Measurements from ENCODE around the gene RASA1.

RASA1 gene

DNA sequence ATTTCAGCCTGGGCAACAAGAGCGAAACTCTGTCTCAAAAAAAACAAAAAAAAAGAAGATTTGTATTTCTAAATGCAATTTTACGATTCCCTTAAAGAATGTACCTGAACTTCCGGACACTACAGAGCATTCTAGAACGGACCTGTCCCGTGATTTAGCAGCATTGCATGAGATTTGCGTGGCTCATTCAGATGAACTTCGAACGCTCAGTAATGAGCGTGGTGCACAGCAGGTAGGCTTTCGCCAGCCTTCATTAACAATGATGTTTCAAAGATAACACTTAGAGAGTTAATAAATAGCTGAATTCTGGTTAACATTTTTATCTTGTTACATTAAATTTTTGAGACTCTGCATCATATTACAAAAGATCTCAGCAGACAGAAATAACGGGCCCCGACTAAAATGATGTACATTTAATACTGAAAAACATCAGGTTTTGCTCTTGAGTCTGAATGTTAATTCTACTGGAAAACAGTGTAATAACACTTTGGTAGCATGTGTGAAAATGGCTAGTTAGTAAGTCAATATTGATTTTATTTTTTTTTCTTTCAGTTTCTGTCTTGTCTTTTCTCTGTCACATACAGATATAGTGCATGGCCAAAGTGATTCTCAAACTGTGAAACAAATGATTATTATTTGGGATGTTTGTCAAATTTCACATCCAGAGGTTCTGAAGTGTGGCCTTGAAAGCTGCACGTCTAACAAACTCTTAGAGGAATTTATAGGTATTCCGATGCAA lies 121.8 kb downstream of the RASA1 start:
- DNase-seq (ENCODE audit: extremely low read depth, low read depth): no peak
- TF ChIP-seq, protein P1, sequence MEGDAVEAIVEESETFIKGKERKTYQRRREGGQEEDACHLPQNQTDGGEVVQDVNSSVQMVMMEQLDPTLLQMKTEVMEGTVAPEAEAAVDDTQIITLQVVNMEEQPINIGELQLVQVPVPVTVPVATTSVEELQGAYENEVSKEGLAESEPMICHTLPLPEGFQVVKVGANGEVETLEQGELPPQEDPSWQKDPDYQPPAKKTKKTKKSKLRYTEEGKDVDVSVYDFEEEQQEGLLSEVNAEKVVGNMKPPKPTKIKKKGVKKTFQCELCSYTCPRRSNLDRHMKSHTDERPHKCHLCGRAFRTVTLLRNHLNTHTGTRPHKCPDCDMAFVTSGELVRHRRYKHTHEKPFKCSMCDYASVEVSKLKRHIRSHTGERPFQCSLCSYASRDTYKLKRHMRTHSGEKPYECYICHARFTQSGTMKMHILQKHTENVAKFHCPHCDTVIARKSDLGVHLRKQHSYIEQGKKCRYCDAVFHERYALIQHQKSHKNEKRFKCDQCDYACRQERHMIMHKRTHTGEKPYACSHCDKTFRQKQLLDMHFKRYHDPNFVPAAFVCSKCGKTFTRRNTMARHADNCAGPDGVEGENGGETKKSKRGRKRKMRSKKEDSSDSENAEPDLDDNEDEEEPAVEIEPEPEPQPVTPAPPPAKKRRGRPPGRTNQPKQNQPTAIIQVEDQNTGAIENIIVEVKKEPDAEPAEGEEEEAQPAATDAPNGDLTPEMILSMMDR (IDR thresholded peaks at IDR 0.05; ENCODE audit: low read depth, low read length, missing control alignments): no peak

DNA sequence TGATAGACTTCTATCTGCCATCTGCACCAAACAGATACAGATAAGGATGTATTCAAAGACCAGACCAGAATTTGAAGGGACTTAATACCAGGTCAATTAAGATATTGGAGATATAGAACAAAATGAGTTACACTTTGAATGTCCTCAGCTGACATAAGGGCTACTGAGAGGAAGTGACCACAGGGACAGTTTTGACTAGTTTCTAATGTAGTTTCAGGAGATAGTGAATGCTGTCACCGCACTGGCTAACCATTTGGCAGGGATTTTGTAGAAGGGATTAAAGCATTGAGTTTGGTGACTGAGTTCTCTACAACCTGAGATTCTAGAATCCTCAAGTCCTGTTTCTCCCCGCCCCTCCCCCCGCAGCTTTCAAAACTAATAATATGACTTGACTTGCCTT lies 122.4 kb downstream of the RASA1 start:
- TF ChIP-seq, protein P1 (IDR thresholded peaks at IDR 0.05; ENCODE audit: low read depth, low read length, missing control alignments): no peak
- DNase-seq (ENCODE audit: extremely low read depth, low read depth): no peak

More for the DNA sequence above, 121.8 kb downstream of the RASA1 start:
- H3K4me3 ChIP-seq (replicated peaks; ENCODE audit: low read depth, low read length): no peak overlapping the region

DNA sequence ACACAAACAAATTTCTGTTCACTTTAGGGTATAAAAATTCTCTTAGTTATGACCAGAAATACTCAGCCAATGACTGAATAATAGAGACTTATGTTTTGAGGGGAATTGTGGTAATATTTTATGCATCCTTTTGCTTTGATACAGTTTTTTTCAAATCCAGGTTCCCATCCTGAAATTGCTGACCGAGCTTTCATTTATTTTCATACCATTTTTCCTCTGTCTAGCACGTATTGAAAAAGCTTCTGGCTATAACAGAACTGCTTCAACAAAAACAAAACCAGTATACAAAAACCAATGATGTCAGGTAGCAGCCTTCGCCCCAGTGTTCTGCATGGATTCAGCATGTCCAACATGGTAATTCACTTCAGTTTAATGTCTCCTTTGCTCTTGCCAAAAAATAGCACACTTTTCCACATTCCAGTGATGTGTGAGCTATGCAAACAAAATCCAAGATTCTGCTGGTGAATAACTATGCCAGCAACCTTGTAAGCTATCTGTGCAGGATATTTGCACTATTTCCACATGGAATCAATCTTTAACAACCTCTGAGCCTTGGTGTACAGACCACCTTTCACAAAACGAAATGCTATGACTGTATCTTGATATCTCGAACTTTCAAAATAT lies 123.0 kb downstream of the RASA1 start:
- no peak overlapping the region for H3K4me3 ChIP-seq (replicated peaks; ENCODE audit: low read depth, low read length)
- TF ChIP-seq, protein P1 (IDR thresholded peaks at IDR 0.05; ENCODE audit: low read depth, low read length, missing control alignments): no peak
- DNase-seq (ENCODE audit: extremely low read depth, low read depth): no peak

More for the DNA sequence above, 122.4 kb downstream of the RASA1 start:
- H3K4me3 ChIP-seq (replicated peaks; ENCODE audit: low read depth, low read length): no peak overlapping the region

DNA sequence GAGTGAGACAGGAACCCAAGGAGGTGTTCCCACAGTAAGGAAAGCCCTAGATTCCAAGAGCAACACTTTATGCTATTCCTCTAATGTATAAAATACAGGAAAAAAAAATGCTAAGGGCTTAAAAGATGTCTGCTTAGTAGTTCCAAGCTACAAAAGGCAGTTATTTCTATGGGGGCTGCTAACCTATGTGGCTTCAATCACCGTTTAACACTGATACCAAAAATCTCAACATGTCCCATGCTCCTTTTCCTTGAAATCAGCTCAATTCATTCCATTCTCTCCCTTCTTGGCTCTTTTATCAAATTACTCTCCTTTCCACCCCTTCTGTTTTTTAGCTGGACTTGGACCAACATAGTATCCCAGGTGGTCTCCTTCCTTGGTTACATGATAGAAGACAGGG lies 124.5 kb downstream of the RASA1 start:
- H3K4me3 ChIP-seq (replicated peaks; ENCODE audit: low read depth, low read length): no peak overlapping the region
- no peak for DNase-seq (ENCODE audit: extremely low read depth, low read depth)
- TF ChIP-seq, protein P1 (IDR thresholded peaks at IDR 0.05; ENCODE audit: low read depth, low read length, missing control alignments): no peak

DNA sequence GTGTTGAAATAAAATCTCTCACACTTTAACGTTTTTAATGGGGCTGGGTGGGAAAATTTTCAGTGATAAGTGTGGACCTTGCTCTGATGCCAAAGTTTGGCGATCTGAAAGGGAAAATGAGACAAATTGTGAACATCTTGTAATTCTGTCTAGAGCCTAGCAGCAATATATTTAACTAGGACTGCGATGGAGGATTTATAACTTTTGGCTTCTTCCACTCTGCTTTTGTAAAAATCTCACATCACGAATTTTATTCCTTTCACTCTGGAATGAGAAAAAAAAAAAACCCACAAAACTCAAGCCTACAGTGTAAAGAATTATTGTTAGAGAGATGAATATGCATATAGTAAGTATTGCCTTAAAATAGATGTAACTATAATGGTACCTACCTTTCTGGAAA lies 125.1 kb downstream of the RASA1 start:
- no peak overlapping the region for H3K4me3 ChIP-seq (replicated peaks; ENCODE audit: low read depth, low read length)
- no peak for DNase-seq (ENCODE audit: extremely low read depth, low read depth)
- TF ChIP-seq, protein P1 (IDR thresholded peaks at IDR 0.05; ENCODE audit: low read depth, low read length, missing control alignments): no peak

DNA sequence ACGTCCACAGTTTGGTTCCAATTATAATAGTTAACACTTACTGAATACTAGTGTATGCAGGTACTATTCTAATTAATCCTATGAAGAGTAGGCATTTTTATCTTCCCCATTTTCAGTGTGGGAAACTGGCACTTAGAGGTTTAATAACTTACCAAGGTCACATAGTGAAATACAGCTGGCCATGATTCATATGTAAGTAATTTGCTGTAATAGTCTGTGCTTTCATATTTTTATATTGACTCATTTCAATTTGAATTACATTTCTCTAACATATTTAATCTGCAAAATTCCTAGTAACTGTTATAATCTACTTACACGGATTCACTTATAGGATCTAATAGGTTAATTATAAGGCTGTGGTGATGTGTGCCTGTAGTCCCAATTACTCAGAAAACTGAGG lies 125.6 kb downstream of the RASA1 start:
- TF ChIP-seq, protein P1 (IDR thresholded peaks at IDR 0.05; ENCODE audit: low read depth, low read length, missing control alignments): no peak
- DNase-seq (ENCODE audit: extremely low read depth, low read depth): no peak

More for the DNA sequence above, 125.6 kb downstream of the RASA1 start:
- H3K4me3 ChIP-seq (replicated peaks; ENCODE audit: low read depth, low read length): no peak overlapping the region

All from HFF-Myc (cell line).